CD4-positive, alpha-beta T cell treated with Interferon gamma for 1 hour (primary cell): ENCODE measurements around the gene GLRA1.

Experiments used
- DNase-seq: peaks from one replicate; pipeline ENCODE4 v3.0.0-alpha.2; 2020

The GLRA1 gene

GRCh38 chr5:151924564-151925301 is at the start of gene GLRA1:
Gene GLRA1 (minus strand): TSS chr5:151924851. CDS start chr5:151924549, 302 bp downstream.
- no peak for DNase-seq

DNA sequence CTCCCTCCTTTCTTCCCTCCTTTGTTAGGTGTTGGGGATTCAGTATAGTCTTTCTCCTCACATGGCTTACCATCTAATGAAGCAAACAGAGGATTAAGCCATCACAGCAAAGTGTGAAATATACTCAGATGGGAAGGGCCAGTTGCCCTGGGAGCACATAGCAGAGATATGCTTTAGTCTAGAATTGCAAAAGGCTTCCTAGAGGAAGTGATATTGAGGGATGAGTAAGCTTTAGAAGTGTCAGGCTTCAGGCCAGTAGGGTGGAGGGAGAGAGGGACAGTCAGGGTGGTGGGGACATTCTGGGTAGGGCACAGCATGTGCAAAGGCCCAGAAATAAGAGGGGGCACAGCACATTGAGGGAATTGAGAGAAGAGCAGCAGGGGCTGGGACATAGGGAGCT is 46.2 kb upstream of the GLRA1 start:
- DNase-seq, result no peak

DNA sequence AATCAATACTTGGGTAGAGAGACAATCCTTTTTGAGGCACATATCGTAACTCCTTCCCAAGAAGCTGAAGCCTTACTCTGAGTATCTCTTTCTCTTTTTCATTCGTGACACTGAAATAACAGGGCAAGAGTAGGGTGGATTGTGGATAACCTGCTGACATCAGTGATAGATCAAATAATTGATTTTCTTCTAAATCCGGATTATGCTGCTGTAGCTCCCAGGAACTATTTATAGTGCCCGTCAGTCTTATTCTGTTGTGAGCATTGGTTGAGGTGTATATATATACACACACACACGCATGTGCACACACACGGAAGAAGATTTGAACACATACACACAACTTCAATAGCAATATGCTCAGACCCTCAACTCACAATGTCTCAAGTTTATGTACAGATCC is 43.2 kb upstream of the GLRA1 start:
- no peak for DNase-seq

- no peak for DNase-seq
These were observed 41.4 kb upstream of the GLRA1 start for GRCh38 chr5:151966046-151966445.

GRCh38 chr5:151964471-151964870 is 39.8 kb upstream of the GLRA1 start:
- no peak for DNase-seq

- DNase-seq, result no peak
These were observed 36.9 kb upstream of the GLRA1 start for GRCh38 chr5:151961557-151961956.

DNA sequence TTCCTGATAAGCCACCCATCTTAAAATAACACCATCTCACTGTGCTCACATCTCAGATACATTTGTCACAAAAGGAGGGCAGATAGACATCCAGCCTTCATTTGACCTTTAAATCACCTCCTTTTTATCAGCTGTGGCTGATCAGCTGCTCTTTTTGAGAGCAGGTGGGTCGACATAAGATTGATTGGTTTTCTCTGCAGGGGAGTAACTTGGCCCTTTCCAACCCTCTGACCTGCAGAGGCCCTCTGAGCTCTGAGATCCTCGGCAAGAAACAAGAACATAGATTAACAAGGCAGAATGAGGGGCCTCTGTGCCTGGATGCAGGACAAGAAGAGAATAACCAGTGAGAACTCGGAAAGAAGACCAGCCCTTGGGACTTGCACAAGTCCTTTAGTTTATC is 33.5 kb upstream of the GLRA1 start:
- DNase-seq, result no peak

DNA sequence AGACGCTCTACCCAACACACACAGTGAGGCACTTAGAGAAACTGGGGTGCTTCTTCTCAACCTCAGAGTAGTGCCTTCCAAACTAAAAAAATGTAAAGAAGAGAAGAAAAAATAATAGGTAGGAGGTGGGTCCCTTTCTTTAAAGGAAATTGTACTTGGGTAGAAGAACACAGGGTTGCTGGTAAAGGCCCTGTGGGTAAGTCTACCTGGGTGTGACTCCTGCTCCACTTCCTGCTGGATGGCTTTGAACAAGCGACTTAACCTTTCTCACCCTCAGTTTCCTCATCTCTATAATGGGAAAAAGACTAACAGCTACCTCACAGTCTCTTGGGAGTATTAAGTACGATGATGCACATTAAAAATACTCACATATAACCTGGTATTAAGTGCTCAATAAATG is 32.1 kb upstream of the GLRA1 start:
- no peak for DNase-seq

DNA sequence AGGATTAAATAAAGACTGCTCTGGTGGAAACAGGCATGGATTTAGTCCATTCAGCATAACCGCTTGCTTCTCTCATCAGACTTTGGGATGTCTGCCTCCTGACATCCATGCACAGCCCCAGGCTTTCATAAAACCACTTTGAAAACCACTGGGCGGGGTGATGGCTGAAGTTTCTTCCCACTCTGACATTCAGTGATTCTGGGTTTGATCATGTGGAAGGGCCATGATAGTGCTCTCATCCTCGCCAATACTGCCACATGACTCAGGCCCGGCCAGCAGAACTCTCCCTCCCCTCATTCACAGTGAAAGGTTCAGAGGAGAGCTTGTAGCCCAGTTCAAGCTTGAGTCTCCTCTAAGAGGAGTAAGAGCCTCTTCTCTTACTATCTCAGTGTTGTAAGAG is 29.6 kb upstream of the GLRA1 start:
- no peak for DNase-seq

GRCh38 chr5:151953833-151954232 is 29.2 kb upstream of the GLRA1 start:
- DNase-seq, result no peak

DNA sequence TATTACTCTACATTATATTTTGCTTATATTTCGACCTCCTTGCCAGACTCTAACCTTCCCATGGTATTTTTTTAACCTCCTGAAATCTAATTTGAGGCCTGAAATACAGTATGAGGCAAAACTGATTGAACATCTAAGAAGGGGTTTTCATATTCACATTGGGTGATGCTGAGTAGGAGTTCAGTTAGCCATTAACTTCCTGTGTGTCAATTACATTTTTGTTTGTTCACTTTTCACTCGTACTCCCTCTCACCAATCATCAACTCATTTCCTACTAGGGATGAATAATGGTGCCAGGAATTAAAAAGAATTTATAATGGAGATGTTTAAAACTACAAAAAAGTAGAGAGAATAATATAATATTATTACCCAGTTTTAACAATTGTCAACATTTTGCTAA is 27.6 kb upstream of the GLRA1 start:
- DNase-seq, result no peak

DNA sequence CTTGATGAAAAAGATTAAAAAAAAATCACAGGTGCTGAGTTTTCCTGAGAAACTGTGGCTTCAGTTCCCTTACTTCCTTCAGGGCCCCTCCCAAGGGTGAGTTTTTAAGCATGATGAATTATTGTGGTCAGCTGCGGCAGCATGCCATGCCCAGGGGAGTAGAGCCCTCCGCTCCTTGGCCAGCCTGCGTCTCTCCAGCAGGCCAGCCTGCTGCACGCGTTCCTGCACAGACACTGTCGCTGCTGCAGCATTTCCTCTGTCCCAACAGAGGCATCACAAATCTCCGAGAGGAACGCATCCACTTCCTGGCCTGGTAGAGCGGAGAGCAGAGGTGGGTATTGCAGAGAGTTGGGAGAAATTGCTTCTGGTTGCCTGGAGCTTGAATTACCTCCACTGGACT is 26.1 kb upstream of the GLRA1 start:
- DNase-seq, result no peak

DNA sequence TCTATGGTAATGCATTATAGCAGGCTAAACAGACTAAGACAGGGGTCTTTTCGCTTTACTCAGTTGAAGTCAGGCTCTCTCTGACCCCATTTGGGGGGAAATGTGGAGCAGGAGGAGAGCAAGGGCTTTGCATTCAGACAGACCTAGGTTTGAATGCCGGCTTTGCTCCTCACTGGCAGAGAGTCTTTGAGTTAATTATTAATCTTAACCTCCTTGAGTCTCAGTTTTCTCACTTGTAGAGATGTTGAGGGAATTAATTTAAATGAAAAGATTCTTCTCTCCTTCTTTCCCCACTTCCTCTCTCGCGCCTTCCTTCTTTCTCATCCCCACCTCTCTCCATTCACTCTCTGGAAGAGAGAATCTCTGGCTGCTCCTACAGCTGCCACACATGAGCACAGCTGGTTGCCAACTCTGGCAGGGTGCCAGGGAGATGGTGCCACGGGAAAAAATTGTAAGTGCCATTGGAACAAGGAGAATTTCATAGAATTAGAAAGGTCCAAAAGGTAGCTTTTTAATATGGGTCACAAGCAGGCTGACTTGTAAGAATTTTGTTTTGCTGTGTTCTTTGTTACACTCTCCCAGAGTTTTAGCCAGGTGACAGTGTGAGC is 25.2 kb upstream of the GLRA1 start:
- DNase-seq, result no peak

GRCh38 chr5:151949113-151949512 is 24.5 kb upstream of the GLRA1 start:
- no peak for DNase-seq

DNA sequence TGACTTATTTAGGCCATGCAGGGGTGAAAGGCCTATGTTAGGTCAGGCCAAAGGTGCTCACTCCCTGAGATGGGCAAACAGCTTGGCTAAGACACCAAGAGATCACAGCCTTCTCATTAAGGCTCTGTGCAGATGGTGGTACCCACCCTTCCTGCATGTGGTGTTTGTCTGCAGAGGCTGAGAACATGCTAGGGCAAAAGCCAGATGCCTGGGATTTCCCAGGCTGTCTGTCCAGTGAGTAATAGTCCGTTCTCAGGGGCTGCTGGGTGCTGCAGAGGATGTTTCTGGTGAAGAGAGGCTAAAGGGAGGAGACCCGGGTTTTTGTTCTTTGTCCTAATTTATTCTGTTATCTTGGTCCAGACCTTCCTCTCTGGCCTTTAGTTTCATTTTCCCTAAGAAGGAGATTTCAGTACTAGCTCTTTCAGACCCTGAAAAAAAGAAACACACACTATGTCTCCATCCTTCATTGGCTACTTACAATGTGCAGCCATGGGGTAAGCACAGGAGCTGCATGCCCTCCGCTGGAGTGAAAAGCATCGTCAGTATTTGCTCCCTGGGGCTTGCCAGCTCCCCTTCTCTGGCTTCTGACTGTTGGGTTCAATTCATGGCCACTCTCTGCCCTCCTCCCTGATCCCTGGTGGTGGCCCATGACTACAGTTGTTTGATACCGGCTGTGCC is 23.4 kb upstream of the GLRA1 start:
- DNase-seq, result no peak

GRCh38 chr5:151937851-151938250 is 13.2 kb upstream of the GLRA1 start:
- no peak for DNase-seq

- no peak for DNase-seq
These were observed 10.6 kb upstream of the GLRA1 start for GRCh38 chr5:151935135-151935695.

- no peak for DNase-seq
These were observed 6.6 kb upstream of the GLRA1 start for GRCh38 chr5:151931260-151931659.

- DNase-seq, result no peak
These were observed 1.5 kb upstream of the GLRA1 start for GRCh38 chr5:151926188-151926587.

DNA sequence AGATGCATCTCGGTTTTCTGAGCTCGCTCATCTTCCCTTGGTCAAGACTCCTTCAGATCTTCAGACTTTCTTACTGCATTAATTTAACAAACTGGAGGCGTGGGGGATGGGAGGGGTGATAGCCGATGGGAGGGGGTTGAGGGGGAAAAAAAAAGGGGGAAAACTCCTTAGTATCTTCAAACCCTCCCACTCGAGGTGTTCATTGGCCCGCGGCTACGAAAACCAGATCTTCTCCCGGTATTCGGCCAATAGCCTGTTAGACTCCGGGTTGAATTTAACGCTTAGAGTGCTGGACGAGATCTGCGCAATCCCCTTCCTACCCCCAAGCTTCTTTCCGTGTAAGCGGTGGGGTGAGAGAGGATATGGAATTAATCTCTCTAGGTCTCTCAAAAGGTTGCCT is 689 bp upstream of the GLRA1 start:
- DNase-seq, result no peak

GRCh38 chr5:151923866-151924476 is 680 bp downstream of the GLRA1 start:
- DNase-seq, result no peak

DNA sequence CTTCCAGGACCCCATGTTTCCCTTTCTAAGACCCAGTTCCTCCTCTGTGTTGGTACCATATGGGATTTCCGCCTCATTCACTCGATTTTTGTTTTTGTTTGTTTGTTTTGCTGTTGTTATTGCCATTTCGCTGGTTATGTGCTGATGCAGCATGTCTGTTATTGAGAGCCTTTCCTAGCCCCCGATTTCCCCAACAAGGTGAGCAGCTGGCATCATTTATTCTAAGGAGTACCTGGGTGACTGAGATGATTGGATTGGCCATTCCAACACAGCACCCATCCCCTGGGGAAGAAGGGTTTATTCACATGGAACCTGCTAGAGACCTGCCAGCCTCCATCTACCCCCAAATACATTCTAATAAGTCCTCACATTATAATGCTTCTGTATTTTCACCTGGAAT is 2.7 kb downstream of the GLRA1 start:
- no peak for DNase-seq

GRCh38 chr5:151917904-151918303 is 6.7 kb downstream of the GLRA1 start:
- no peak for DNase-seq

DNA sequence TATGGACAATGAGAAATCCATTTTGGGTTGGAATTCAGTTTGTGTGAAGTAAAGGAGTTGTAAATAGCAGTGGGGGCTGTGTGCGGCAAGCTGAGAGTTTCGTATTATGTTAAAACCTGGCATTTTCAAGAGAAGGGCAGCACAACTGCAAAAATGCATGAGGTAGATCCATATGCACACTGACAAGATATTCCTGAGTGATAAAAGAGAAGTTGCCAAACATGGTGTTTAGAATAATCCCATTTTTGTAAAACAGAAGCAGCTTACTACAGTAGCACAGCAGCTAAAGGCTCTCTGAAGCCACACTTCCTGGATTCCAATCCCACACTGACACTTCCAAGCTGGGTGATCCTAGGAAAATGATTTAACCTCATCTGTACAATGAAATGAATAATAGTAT is 11.2 kb downstream of the GLRA1 start:
- no peak for DNase-seq
